Astrocyte (in vitro differentiated cells and primary cell): ENCODE results near the gene PPIG.

Experiments used
- CTCF ChIP-seq: IDR thresholded peaks from 2 replicates; pipeline ENCODE4 v1.5.1; 2011; ENCODE audit warnings: low read depth, mild to moderate bottlenecking, inconsistent platforms, low read length, moderate library complexity; ENCODE audit not compliant: insufficient read depth
- EZH2 ChIP-seq: IDR thresholded peaks from 2 replicates; pipeline ENCODE4 v1.6.1; 2012; ENCODE audit warnings: mild to moderate bottlenecking, low read length, inconsistent platforms; ENCODE audit not compliant: insufficient read depth

DNA sequence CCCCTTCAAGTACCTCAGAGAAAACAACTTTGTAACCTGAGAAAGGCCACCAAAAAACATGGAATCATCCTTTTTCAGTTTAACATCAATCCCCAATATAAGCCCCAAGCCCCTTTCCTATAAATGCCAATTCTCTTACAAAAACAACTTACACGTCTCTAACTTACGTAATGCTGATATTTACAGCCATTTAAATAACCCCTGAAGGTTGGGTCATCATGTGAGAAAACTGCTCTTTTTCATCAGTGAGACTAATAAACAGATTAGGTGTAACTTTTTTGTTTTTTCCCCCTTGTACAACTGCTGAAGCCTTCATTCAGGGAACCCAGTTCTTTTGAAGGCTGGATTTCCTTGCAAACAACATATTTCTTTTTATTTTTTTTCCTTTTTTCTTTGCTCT, 14.2 kb upstream of the PPIG start:
- no peak for TF ChIP-seq CTCF
- TF ChIP-seq EZH2, result no peak
